Measurements from ENCODE around the gene HCN2. TPM values are rescaled to one million over a fixed set of nuclear protein-coding genes. Genes with fewer than 3 reads are reported as not detected.

HCN2 gene
- total RNA-seq, 4 donors from 2014 or later, result 0.15 to 0.57 (median 0.29) TPM; not detected in 1

DNA sequence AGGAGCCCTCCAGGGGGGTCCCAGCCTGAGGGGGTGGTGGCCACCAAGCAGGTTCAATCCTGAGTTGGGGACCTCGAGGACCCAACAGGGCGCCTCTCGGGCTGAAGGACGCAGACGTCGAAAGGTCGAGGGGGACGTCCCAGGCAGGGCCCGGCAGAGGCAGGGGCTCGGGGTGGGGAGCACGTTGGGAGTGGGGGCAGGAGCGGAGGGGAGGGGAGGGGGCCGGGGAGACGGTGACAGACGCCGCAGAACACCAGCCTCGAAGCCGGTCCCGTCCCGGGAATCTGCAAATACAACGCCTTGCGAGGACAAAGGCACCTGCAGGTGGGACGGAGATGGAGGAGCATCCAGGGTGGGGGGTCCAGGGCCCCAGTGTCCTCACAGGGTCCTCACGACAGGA is 54.1 kb downstream of the HCN2 start:
- Histone ChIP-seq H3K36me3 (peaks cover 13 to 48% (median 24%) of the 10 kb centered on the region in 3 donors), H3K27me3 (no peaks in the 10 kb centered on the region), H3K27ac (no peak overlapping the region), H3K9me3 (no peaks in the 10 kb centered on the region), H3K4me3 (no peak overlapping the region), H3K4me1 (peaks cover 11 to 22% (median 13%) of the 10 kb centered on the region in 3 donors)
- WGBS, 2 donors, result 86 to 94% methylated on average over 7 to 8 of the region's 24 CpGs
- no peak for DNase-seq
- intact Hi-C loops (cut with DNase I), result no loop called here
- TF ChIP-seq POLR2A (IDR thresholded peaks at IDR 0.05), result no peak
- TF ChIP-seq, protein P1, sequence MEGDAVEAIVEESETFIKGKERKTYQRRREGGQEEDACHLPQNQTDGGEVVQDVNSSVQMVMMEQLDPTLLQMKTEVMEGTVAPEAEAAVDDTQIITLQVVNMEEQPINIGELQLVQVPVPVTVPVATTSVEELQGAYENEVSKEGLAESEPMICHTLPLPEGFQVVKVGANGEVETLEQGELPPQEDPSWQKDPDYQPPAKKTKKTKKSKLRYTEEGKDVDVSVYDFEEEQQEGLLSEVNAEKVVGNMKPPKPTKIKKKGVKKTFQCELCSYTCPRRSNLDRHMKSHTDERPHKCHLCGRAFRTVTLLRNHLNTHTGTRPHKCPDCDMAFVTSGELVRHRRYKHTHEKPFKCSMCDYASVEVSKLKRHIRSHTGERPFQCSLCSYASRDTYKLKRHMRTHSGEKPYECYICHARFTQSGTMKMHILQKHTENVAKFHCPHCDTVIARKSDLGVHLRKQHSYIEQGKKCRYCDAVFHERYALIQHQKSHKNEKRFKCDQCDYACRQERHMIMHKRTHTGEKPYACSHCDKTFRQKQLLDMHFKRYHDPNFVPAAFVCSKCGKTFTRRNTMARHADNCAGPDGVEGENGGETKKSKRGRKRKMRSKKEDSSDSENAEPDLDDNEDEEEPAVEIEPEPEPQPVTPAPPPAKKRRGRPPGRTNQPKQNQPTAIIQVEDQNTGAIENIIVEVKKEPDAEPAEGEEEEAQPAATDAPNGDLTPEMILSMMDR (IDR thresholded peaks at IDR 0.05), result no peak

DNA sequence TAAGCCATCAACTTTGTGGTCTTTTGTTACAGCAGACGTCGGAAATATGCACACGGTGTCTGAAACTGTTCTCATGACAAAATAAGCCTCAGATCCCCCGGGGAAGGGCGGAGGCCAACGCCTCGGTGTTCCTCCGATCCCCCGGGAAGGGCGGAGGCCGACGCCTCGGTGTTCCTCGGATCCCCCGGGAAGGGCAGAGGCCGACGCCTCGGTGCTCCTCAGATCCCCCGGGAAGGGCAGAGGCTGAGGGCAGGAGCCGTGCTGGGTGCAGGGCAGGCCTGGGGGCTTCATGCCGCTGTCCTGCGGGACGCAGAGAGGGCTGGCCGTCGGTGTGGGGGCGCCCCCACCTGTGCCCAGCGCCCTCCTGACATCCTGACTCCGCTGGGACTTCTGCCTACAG is 54.7 kb downstream of the HCN2 start:
- Histone ChIP-seq H3K4me1 (peaks cover 4 to 16% (median 7%) of the 10 kb centered on the region in 3 donors), H3K27ac (no peak overlapping the region), H3K27me3 (no peaks in the 10 kb centered on the region), H3K9me3 (no peaks in the 10 kb centered on the region), H3K36me3 (peaks cover 20 to 54% (median 30%) of the 10 kb centered on the region in 3 donors), H3K4me3 (no peak overlapping the region)
- intact Hi-C loops (cut with DNase I), result no loop called here
- no peak for DNase-seq
- WGBS, 2 donors, result 58 to 67% methylated on average over 9 to 10 of the region's 28 CpGs
- TF ChIP-seq POLR2A (IDR thresholded peaks at IDR 0.05), result no peak
- TF ChIP-seq, protein P1 (IDR thresholded peaks at IDR 0.05), result no peak

DNA sequence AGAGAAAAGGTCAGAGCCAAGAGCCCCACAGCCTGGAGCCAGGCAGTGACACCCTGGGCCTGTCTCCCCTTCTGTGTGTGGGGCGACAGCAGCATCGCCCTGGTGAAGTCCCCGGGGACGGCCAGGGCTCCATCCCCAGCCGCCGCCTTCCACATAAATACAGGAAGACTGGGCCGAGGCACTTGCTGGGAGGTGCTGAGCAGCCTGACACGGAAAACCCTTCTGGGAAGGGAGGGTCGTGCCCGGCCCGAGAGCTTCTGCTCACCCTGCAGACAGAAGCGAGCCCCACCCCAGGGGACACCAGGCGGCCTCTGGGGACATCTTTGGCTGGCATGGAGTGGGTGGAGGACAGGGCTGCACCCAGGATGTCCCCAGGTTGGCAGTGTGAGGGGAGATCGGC is 55.1 kb downstream of the HCN2 start:
- 64% methylated on average over 6 of the region's 14 CpGs; no CpG with 5 or more reads in 1 of the 2 donors for WGBS, 2 donors
- peaks cover 24 to 59% (median 34%) of the 10 kb centered on the region in 3 donors for H3K36me3 ChIP-seq

DNA sequence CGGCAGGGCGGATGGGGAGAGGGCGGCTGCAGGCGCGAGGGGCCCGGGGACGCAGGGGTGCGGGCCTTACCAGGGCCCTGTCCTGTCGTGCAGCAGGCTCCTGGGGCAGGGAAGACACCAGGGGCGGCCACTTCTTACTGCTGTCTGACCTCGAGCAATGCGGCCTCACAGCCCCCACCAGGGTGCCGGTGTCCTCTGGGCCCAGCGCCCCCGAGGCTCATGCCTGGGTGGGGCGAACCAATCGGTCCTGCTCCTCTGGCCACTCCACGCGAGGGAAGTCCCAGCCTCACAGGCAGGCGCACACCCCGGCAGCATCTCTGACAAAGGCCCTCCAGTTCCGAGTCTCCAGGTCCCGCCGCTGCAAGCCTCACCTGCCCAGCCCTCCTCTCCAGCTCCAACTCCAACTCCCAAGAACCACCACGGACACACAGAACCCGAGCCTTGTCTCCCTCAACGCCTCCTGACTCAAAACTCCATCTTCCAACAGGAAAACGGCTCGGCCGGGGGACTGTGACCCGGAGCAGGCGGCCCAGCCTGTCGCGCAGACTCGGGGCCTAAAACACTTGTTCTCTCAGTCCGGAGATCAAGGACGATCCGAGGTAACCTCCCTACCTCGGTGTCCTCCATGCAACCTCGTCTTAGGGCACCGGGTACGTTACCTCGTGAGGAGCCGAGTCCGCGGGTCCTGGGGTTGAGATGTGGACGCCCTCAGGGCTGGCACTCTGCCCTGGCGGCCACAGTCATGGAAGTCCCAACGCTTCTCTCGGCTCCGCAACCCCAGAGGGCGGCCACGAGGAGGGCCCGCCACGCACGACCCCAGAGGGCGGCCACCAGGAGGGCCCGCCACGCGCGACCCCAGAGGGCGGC is 56.5 kb downstream of the HCN2 start:
- 78% methylated on average over 9 of the region's 62 CpGs; no CpG with 5 or more reads in 1 of the 2 donors for WGBS, 2 donors
- no peaks in the 10 kb centered on the region for H3K9me3 ChIP-seq
- no peaks in the 10 kb centered on the region for H3K27me3 ChIP-seq
- intact Hi-C loops (cut with DNase I), result no loop called here
- DNase-seq, result no peak
- H3K4me3 ChIP-seq, result no peak overlapping the region
- no peak overlapping the region for H3K27ac ChIP-seq
- H3K36me3 ChIP-seq, result peaks cover 35 to 72% (median 46%) of the 10 kb centered on the region in 3 donors
- no peak for TF ChIP-seq POLR2A (IDR thresholded peaks at IDR 0.05)
- TF ChIP-seq, protein P1 (IDR thresholded peaks at IDR 0.05), result no peak
- peaks cover 0 to 6% (median 0%) of the 10 kb centered on the region in 3 donors for H3K4me1 ChIP-seq

More for the DNA sequence above, 55.1 kb downstream of the HCN2 start:
- Histone ChIP-seq H3K4me1 (peaks cover 4 to 13% (median 6%) of the 10 kb centered on the region in 3 donors), H3K4me3 (no peak overlapping the region), H3K9me3 (no peaks in the 10 kb centered on the region), H3K27ac (no peak overlapping the region), H3K27me3 (no peaks in the 10 kb centered on the region)
- intact Hi-C loops (cut with DNase I), result no loop called here
- no peak for TF ChIP-seq POLR2A (IDR thresholded peaks at IDR 0.05)
- TF ChIP-seq, protein P1 (IDR thresholded peaks at IDR 0.05), result no peak
- no peak for DNase-seq
